H1 (cell line): Measurements from ENCODE around the gene THRB. TPM values are rescaled to one million over a fixed set of nuclear protein-coding genes. Genes with fewer than 3 reads are reported as not detected.

Experiments
- CTCF ChIA-PET: fragments of 300-600 bp; sonication (Branson Sonifier 250); formaldehyde crosslinking; loops from one replicate; lab custom pipeline; 2021; ENCODE audit not compliant: partially characterized antibody; lab: Charles Lee
- POLR2A ChIA-PET: fragments of 300-600 bp; sonication (Branson Sonifier 250); formaldehyde crosslinking; loops from one replicate; lab custom pipeline; 2021; ENCODE audit warnings: inconsistent platforms; ENCODE audit not compliant: partially characterized antibody; lab: Charles Lee
- DNase-seq, 2 experiments: peaks; one replicate each; pipeline versions ENCODE4 v3.0.0 to v3.0.0-alpha.2; 2010 to 2022; ENCODE audit warnings: low spot score in 2 of 2, low read depth in 1 of 2, mixed read lengths in 1 of 2
- FAIRE-seq: peaks from 2 replicates; lab custom pipeline; 2011; peaks lifted over from hg19 to GRCh38; lab: Jason Lieb, UNC
- H2AFZ ChIP-seq: 2 replicates; pipeline ENCODE4 v1.8.1; 2012; ENCODE audit warnings: low read length, inconsistent platforms
- H2AK5ac ChIP-seq: 2 replicates; pipeline ENCODE4 v1.6.1; 2013; ENCODE audit warnings: low read depth, low read length
- H2BK120ac ChIP-seq: replicated peaks from 2 replicates; pipeline ENCODE3; 2013; ENCODE audit warnings: low read depth, low read length, inconsistent platforms
- H2BK12ac ChIP-seq: 2 replicates; pipeline ENCODE4 v1.6.1; 2013; ENCODE audit warnings: low read depth, low read length
- H2BK15ac ChIP-seq: 2 replicates; pipeline ENCODE4 v1.6.1; 2013; ENCODE audit warnings: low read length
- H2BK20ac ChIP-seq: 2 replicates; pipeline ENCODE4 v1.6.1; 2013; ENCODE audit warnings: low read length
- H2BK5ac ChIP-seq: 2 replicates; pipeline ENCODE4 v1.6.1; 2013; ENCODE audit warnings: low read depth, low read length
- H3K14ac ChIP-seq: 2 replicates; pipeline ENCODE4 v1.6.1; 2013; ENCODE audit warnings: inconsistent platforms; ENCODE audit not compliant: insufficient read length
- H3K18ac ChIP-seq: 2 replicates; pipeline ENCODE4 v1.6.1; 2013; ENCODE audit warnings: low read length; ENCODE audit errors: extremely low read depth
- H3K23ac ChIP-seq: 2 replicates; pipeline ENCODE4 v1.6.1; 2013; ENCODE audit warnings: inconsistent platforms; ENCODE audit not compliant: insufficient read length
- H3K23me2 ChIP-seq: 2 replicates; pipeline ENCODE4 v1.6.1; 2013; ENCODE audit warnings: low read depth, low read length
- H3K27ac ChIP-seq: 2 replicates; pipeline ENCODE4 v1.6.1; 2011; ENCODE audit warnings: low read depth, low read length, inconsistent platforms
- H3K27me3 ChIP-seq, 4 experiments: replicated peaks in 1 of 4; 1 replicate in 1 of 4; 2 replicates in 3 of 4; pipeline versions ENCODE4 v1.6.1 to v1.8.1; 2011 to 2013; ENCODE audit warnings: low read length in 3 of 4, mild to moderate bottlenecking in 3 of 4, inconsistent platforms in 2 of 4, mixed read lengths in 2 of 4, moderate library complexity in 1 of 4; ENCODE audit not compliant: control insufficient read depth in 3 of 4, insufficient read depth in 3 of 4; ENCODE audit errors: extremely low read depth in 1 of 4
- H3K36me3 ChIP-seq, 4 experiments: 2 replicates each; pipeline versions ENCODE4 v1.6.1 to v1.8.1; 2011 to 2013; ENCODE audit warnings: mild to moderate bottlenecking in 4 of 4, low read length in 3 of 4, moderate library complexity in 2 of 4, control low read depth in 1 of 4, inconsistent platforms in 1 of 4; ENCODE audit not compliant: insufficient read depth in 4 of 4, control insufficient read depth in 2 of 4
- H3K4ac ChIP-seq: replicated peaks from 2 replicates; pipeline ENCODE3; 2013; ENCODE audit warnings: low read length, low read depth, mixed read lengths, inconsistent platforms; ENCODE audit not compliant: insufficient read length
- H3K4me1 ChIP-seq, 4 experiments: replicated peaks in 1 of 4; 1 replicate in 1 of 4; 2 replicates in 3 of 4; pipeline versions ENCODE4 v1.6.1 to v1.8.1; 2011 to 2013; ENCODE audit warnings: low read length in 3 of 4, inconsistent platforms in 2 of 4, mixed read lengths in 1 of 4; ENCODE audit not compliant: insufficient read depth in 4 of 4, control insufficient read depth in 3 of 4
- H3K4me2 ChIP-seq, 2 experiments: 2 replicates each; pipeline versions ENCODE4 v1.6.1 to v1.8.1; 2011 to 2013; ENCODE audit warnings: low read depth in 2 of 2, low read length in 2 of 2, control low read depth in 1 of 2, inconsistent platforms in 1 of 2, mild to moderate bottlenecking in 1 of 2; ENCODE audit not compliant: insufficient read depth in 1 of 2
- H3K4me3 ChIP-seq, 4 experiments: fragments of 200-600, 300-600 bp in 1 of 4; sonication (generic), shearing (Covaris generic), sonication (Bioruptor Twin) in 1 of 4; 2 replicates each; pipeline versions ENCODE4 v1.5.1 to v1.8.1; 2011 to 2016; ENCODE audit warnings: low read length in 4 of 4, low read depth in 3 of 4, control low read depth in 2 of 4, inconsistent platforms in 2 of 4, mild to moderate bottlenecking in 2 of 4, mixed read lengths in 1 of 4, moderate library complexity in 1 of 4; ENCODE audit not compliant: insufficient read depth in 2 of 4; ENCODE audit errors: extremely low read depth in 1 of 4
- H3K56ac ChIP-seq: replicated peaks from 2 replicates; pipeline ENCODE3; 2013; ENCODE audit warnings: low read depth, mild to moderate bottlenecking, mixed read lengths, low read length, inconsistent platforms; ENCODE audit not compliant: insufficient read length
- H3K79me1 ChIP-seq: 2 replicates; pipeline ENCODE4 v1.6.1; 2013; ENCODE audit warnings: low read depth, low read length, control low read depth
- H3K79me2 ChIP-seq, 2 experiments: 2 replicates each; pipeline versions ENCODE4 v1.6.1 to v1.8.1; 2012 to 2013; ENCODE audit warnings: low read length in 2 of 2, mild to moderate bottlenecking in 2 of 2, inconsistent platforms in 1 of 2; ENCODE audit not compliant: insufficient read depth in 2 of 2, control insufficient read depth in 1 of 2
- H3K9ac ChIP-seq, 4 experiments: replicated peaks in 1 of 4; 1 replicate in 1 of 4; 2 replicates in 3 of 4; pipeline versions ENCODE4 v1.6.1 to v1.8.1; 2011 to 2013; ENCODE audit warnings: low read depth in 3 of 4, low read length in 3 of 4, control low read depth in 2 of 4, mild to moderate bottlenecking in 2 of 4, moderate library complexity in 2 of 4, inconsistent platforms in 1 of 4; ENCODE audit errors: extremely low read depth in 1 of 4
- H3K9me3 ChIP-seq, 2 experiments: 2 replicates each; pipeline versions ENCODE4 v1.6.1 to v1.8.1; 2012 to 2013; ENCODE audit warnings: mild to moderate bottlenecking in 2 of 2, moderate library complexity in 2 of 2, control low read depth in 1 of 2, inconsistent platforms in 1 of 2, low read depth in 1 of 2, low read length in 1 of 2, mixed read lengths in 1 of 2; ENCODE audit not compliant: insufficient read depth in 2 of 2
- H4K20me1 ChIP-seq, 2 experiments: replicated peaks in 1 of 2; 2 replicates each; pipeline versions ENCODE3 to v1.8.1; 2011 to 2013; ENCODE audit warnings: inconsistent platforms in 2 of 2, low read length in 2 of 2, mild to moderate bottlenecking in 1 of 2; ENCODE audit not compliant: insufficient read depth in 2 of 2, control insufficient read depth in 1 of 2
- H4K5ac ChIP-seq: 2 replicates; pipeline ENCODE4 v1.6.1; 2013; ENCODE audit warnings: low read length, low read depth, mixed read lengths, inconsistent platforms; ENCODE audit not compliant: insufficient read length
- H4K8ac ChIP-seq: 2 replicates; pipeline ENCODE4 v1.8.0; 2013; ENCODE audit warnings: mild to moderate bottlenecking, moderate library complexity, low read length, inconsistent platforms; ENCODE audit not compliant: insufficient read depth; ENCODE audit errors: extremely low read depth
- H4K91ac ChIP-seq: replicated peaks from 2 replicates; pipeline ENCODE3; 2013; ENCODE audit warnings: low read length, mixed read lengths, inconsistent platforms; ENCODE audit not compliant: insufficient read length
- EP300 ChIP-seq, 2 experiments: IDR thresholded peaks; 1 replicate in 1 of 2; 2 replicates in 1 of 2; pipeline ENCODE4 v1.6.1; 2011 to 2012; ENCODE audit warnings: low read depth in 2 of 2, low read length in 2 of 2, mild to moderate bottlenecking in 2 of 2, borderline replicate concordance in 1 of 2, inconsistent platforms in 1 of 2, moderate library complexity in 1 of 2
- HDAC2 ChIP-seq, 2 experiments: fragments of 300-600 bp in 1 of 2; sonication (generic) in 1 of 2; IDR thresholded peaks; 2 replicates each; pipeline ENCODE4 v1.6.1; 2011 to 2012; ENCODE audit warnings: low read depth in 2 of 2, low read length in 2 of 2, mild to moderate bottlenecking in 2 of 2, moderate library complexity in 2 of 2, borderline replicate concordance in 1 of 2, inconsistent platforms in 1 of 2
- JUN ChIP-seq: IDR thresholded peaks from 2 replicates; pipeline ENCODE4 v1.6.1; 2011; ENCODE audit warnings: low read depth, mild to moderate bottlenecking, improper control_type of control experiment, low read length
- JUND ChIP-seq: IDR thresholded peaks from 2 replicates; pipeline ENCODE4 v1.6.1; 2011; ENCODE audit warnings: mild to moderate bottlenecking, improper control_type of control experiment, low read length
- POLR2A ChIP-seq, 2 experiments: IDR thresholded peaks; 1 replicate in 1 of 2; 2 replicates in 1 of 2; pipeline ENCODE4 v1.6.1; 2011; ENCODE audit warnings: low read depth in 2 of 2, low read length in 2 of 2, mild to moderate bottlenecking in 2 of 2; ENCODE audit errors: control extremely low read depth in 1 of 2
- RAD21 ChIP-seq, 2 experiments: IDR thresholded peaks in 1 of 2; conservative IDR thresholded peaks in 1 of 2; 2 replicates each; pipeline ENCODE4 v1.6.1; 2011; ENCODE audit warnings: low read depth in 2 of 2, low read length in 2 of 2, improper control_type of control experiment in 1 of 2, inconsistent platforms in 1 of 2, mild to moderate bottlenecking in 1 of 2, moderate library complexity in 1 of 2
- USF2 ChIP-seq: IDR thresholded peaks from 2 replicates; pipeline ENCODE4 v1.6.1; 2011; ENCODE audit warnings: low read length, improper control_type of control experiment
- WGBS, 2 experiments: shearing (Covaris generic) in 1 of 2; methylation state at CpG; one replicate each; pipeline versions ENCODE4 v1.1.6 to v1.1.7; 2013 to 2015; ENCODE audit warnings: low lambda C conversion rate in 2 of 2, mixed read lengths in 2 of 2, inconsistent platforms in 1 of 2, low coverage in 1 of 2, missing lambda C conversion rate in 1 of 2; ENCODE audit not compliant: insufficient replicate concordance in 2 of 2, insufficient coverage in 1 of 2, insufficient read length in 1 of 2; ENCODE audit errors: extremely low coverage in 1 of 2, missing lambda C conversion rate in 1 of 2; 5-methylcytosine and 5-hydroxymethylcytosine counted together
- polyA plus RNA-seq, 7 experiments: library from polyadenylated mRNA; depleted of rRNA in 3 of 7; stranded (reverse) in 5 of 7; unstranded in 2 of 7; fragments of >200 nt in 5 of 7; fragments of 200-250 nt in 2 of 7; gene quantifications; 1 replicate in 5 of 7; 2 replicates in 1 of 7; 4 replicates in 1 of 7; pipeline versions ENCODE4 v1.2.1 to v1.2.3, GENCODE V29; 2011 to 2013; ENCODE audit warnings: missing spikeins in 2 of 7, mixed read lengths in 2 of 7
- total RNA-seq: library from RNA; stranded (reverse); fragmentation: NEBNext Ultra II Directional; extraction: Animal tissue kit (Norgen Biotek cat#: 25700); gene quantifications from 2 replicates; pipeline ENCODE4 v1.2.1, GENCODE V29; 2021

The THRB gene
- total and polyA plus RNA-seq, 2 of the 8 experiments (the other 6 are each of a cell fraction or from before 2014, with no cell fraction given): 0.98 to 3.9 TPM

- H3K18ac ChIP-seq: no peak overlapping the region
- no peak overlapping the region for H3K4ac ChIP-seq
- H4K8ac ChIP-seq: no peak overlapping the region
- no peak overlapping the region for H2BK20ac ChIP-seq
- ChIA-PET POLR2A (no interaction called here), CTCF (interaction anchor here (0.7 to 3.8 kb wide), 18 partner anchors 12 to 825 kb away, joined by 3 to 21 read pairs (median 4); no protein-coding TSS in a partner anchor)
- H3K4me3 ChIP-seq: no peak overlapping the region
- H4K91ac ChIP-seq: no peak overlapping the region
- WGBS, 2 experiments: 84% methylated on average over 5 of the region's 5 CpGs; no CpG with 5 or more reads in 1 of the 2 experiments
- H3K56ac ChIP-seq: no peak overlapping the region
- no peak overlapping the region for H2BK120ac ChIP-seq
- peak; percentile 7 to 48 for DNase-seq
- H2AK5ac ChIP-seq: no peak overlapping the region
- H3K4me2 ChIP-seq: no peak overlapping the region
- H3K4me1 ChIP-seq: no peaks in the 10 kb centered on the region
- H4K20me1 ChIP-seq: no peaks in the 10 kb centered on the region
- peaks cover 0 to 5% of the 10 kb centered on the region in 2 experiments; a peak in 2 of 4 replicates for H3K9me3 ChIP-seq
- no peak overlapping the region for H3K27ac ChIP-seq
- no peak overlapping the region for H3K23ac ChIP-seq
- H3K14ac ChIP-seq: no peak overlapping the region
- FAIRE-seq: peak; percentile 58
- no peak overlapping the region for H2BK12ac ChIP-seq
- H3K79me1 ChIP-seq: no peaks in the 10 kb centered on the region
- H3K36me3 ChIP-seq: no peaks in the 10 kb centered on the region
- no peak overlapping the region for H2BK5ac ChIP-seq
- H3K79me2 ChIP-seq: no peaks in the 10 kb centered on the region
- no peak overlapping the region for H4K5ac ChIP-seq
- no peaks in the 10 kb centered on the region for H3K27me3 ChIP-seq
- no peak overlapping the region for H2AFZ ChIP-seq
- H2BK15ac ChIP-seq: no peak overlapping the region
- H3K9ac ChIP-seq: no peak overlapping the region
- no peaks in the 10 kb centered on the region for H3K23me2 ChIP-seq
- TF ChIP-seq JUN: no peak
- TF ChIP-seq RAD21 (IDR thresholded peaks at IDR 0.05 in 1 of 2, conservative IDR thresholded peaks at IDR 0.05 in 1 of 2; ENCODE audit: low read depth in 2 of 2, low read length in 2 of 2): peak; percentile 39 to 54
- no peak for TF ChIP-seq HDAC2 (IDR thresholded peaks at IDR 0.05; ENCODE audit: borderline replicate concordance in 1 of 2, low read depth in 2 of 2, low read length in 2 of 2)
- no peak for TF ChIP-seq EP300 (IDR thresholded peaks at IDR 0.05; ENCODE audit: borderline replicate concordance in 1 of 2, low read depth in 2 of 2, low read length in 2 of 2)
- TF ChIP-seq POLR2A (IDR thresholded peaks at IDR 0.05; ENCODE audit: control extremely low read depth in 1 of 2, low read depth in 2 of 2, low read length in 2 of 2): no peak
- TF ChIP-seq USF2: no peak
- no peak for TF ChIP-seq JUND
Measured at GRCh38 chr3:24197809-24198208, 296.8 kb downstream of the THRB start.
